ENCODE results near the gene SPP2. TPM values are rescaled to one million over a fixed set of nuclear protein-coding genes. Genes with fewer than 3 reads are reported as not detected.

The SPP2 gene
- total RNA-seq, 1 experiment from 2014 or later = not detected

DNA sequence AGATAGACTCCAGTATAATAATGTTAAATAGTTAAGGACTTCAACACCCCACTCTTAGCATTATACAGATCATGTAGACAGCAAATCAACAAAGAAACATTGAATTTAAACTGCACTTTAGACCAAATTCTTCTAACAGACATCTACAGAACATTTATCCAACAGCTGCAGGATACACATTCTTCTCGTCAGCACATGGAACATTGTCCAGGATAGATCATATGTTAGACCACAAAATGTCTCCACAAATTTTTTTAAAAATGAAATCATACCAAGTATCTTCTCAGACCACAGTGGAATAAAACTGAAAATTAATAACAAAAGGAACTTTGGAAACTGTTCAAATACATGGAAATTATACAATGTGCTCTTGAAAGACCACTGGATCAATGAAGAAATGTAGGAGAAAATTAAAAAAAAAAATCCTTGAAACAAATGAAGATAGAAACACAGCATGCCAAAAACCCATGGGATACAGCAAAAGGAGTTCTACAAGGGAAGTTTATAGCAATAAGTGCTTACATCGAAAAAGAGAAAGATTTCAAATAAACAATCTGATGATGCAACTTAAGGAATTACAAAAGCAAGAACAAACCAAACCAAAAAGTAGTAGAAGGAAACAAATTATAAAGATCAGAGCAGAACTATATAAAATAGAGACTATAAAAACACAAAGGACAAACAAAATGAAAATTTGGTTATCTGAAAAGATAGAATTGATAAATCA lies 12.3 kb upstream of the SPP2 start:
- H3K4me2 ChIP-seq (ENCODE audit: insufficient read depth, insufficient read length, low read length) = no peak overlapping the region
- H4K8ac ChIP-seq (replicated peaks; ENCODE audit: insufficient read length, low read depth, low read length) = no peak overlapping the region
- H3K27ac ChIP-seq (ENCODE audit: insufficient read length, low read depth, low read length) = no peak overlapping the region
- TF ChIP-seq, protein P1, sequence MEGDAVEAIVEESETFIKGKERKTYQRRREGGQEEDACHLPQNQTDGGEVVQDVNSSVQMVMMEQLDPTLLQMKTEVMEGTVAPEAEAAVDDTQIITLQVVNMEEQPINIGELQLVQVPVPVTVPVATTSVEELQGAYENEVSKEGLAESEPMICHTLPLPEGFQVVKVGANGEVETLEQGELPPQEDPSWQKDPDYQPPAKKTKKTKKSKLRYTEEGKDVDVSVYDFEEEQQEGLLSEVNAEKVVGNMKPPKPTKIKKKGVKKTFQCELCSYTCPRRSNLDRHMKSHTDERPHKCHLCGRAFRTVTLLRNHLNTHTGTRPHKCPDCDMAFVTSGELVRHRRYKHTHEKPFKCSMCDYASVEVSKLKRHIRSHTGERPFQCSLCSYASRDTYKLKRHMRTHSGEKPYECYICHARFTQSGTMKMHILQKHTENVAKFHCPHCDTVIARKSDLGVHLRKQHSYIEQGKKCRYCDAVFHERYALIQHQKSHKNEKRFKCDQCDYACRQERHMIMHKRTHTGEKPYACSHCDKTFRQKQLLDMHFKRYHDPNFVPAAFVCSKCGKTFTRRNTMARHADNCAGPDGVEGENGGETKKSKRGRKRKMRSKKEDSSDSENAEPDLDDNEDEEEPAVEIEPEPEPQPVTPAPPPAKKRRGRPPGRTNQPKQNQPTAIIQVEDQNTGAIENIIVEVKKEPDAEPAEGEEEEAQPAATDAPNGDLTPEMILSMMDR (conservative IDR thresholded peaks at IDR 0.05) = no peak
- no peak overlapping the region for H2BK15ac ChIP-seq (ENCODE audit: low read depth, low read length)
- no peaks in the 10 kb centered on the region for H3K9me3 ChIP-seq (ENCODE audit: control insufficient read depth, low read depth, low read length)
- H3K56ac ChIP-seq (ENCODE audit: insufficient read length, low read depth, low read length) = no peak overlapping the region
- no peak overlapping the region for H3T11ph ChIP-seq (ENCODE audit: low read length)
- H2BK20ac ChIP-seq (ENCODE audit: low read depth, low read length, poor library complexity, severe bottlenecking) = no peak overlapping the region
- no peaks in the 10 kb centered on the region for H3K79me1 ChIP-seq (ENCODE audit: insufficient read depth, low read depth, low read length, poor library complexity, severe bottlenecking)
- H2AK5ac ChIP-seq (ENCODE audit: insufficient read length, low read length) = no peak overlapping the region
- H3K18ac ChIP-seq (ENCODE audit: insufficient read length, low read depth, low read length) = no peak overlapping the region
- H3K14ac ChIP-seq (ENCODE audit: insufficient read depth, low read length) = no peak overlapping the region
- no peak overlapping the region for H3K27ac Mint-ChIP-seq
- H3K79me2 ChIP-seq (ENCODE audit: insufficient read depth, low read length) = no peaks in the 10 kb centered on the region
- H3K23ac ChIP-seq (ENCODE audit: insufficient read length, low read depth, low read length) = no peak overlapping the region
- H3K4me1 Mint-ChIP-seq = no peaks in the 10 kb centered on the region
- peaks cover 18% of the 10 kb centered on the region for H3K27me3 Mint-ChIP-seq (ENCODE audit: low read depth)
- no peaks in the 10 kb centered on the region for H3K4me1 ChIP-seq (ENCODE audit: insufficient read depth, low read length)
- no peak overlapping the region for H2BK12ac ChIP-seq (ENCODE audit: insufficient read length, low read depth, low read length)
- no peaks in the 10 kb centered on the region for H4K20me1 ChIP-seq (ENCODE audit: control insufficient read depth, insufficient read depth, insufficient read length)
- no peaks in the 10 kb centered on the region for H3K23me2 ChIP-seq (ENCODE audit: insufficient read length, low read depth, low read length, poor library complexity, severe bottlenecking)
- H2BK5ac ChIP-seq (ENCODE audit: insufficient read length, low read length) = no peak overlapping the region
- no peak overlapping the region for H2BK120ac ChIP-seq (ENCODE audit: low read depth, low read length, poor library complexity, severe bottlenecking)
- no peak overlapping the region for H4K5ac ChIP-seq (ENCODE audit: insufficient read length, low read depth, low read length)
- WGBS (ENCODE audit: extremely low coverage, insufficient read length, low lambda C conversion rate) = no CpG with 5 or more reads among the region's 2 CpGs
- no peak overlapping the region for H3K4me3 Mint-ChIP-seq
- H3K9ac ChIP-seq (ENCODE audit: extremely low read depth, insufficient read length, low read length) = no peak overlapping the region
- H4K91ac ChIP-seq (ENCODE audit: insufficient read length, low read depth, low read length) = no peak overlapping the region
- H3K27me3 ChIP-seq (ENCODE audit: insufficient read depth, low read length) = no peaks in the 10 kb centered on the region
- no peak overlapping the region for H2AFZ ChIP-seq (ENCODE audit: low read length)
- H3K4ac ChIP-seq (ENCODE audit: low read depth, low read length) = no peak overlapping the region
- peaks cover 0 to 4% (median 0%) of the 10 kb centered on the region in 3 experiments; a peak in 1 of 7 replicates for H3K36me3 Mint-ChIP-seq (ENCODE audit: insufficient read depth in 1 of 3, low read depth in 3 of 3)
- no peak for DNase-seq
- H3K9me3 Mint-ChIP-seq = peaks cover 4 to 5% of the 10 kb centered on the region in 2 experiments; a peak in 3 of 5 replicates

Measured in H9 (cell line).